Fibroblast of upper back skin (primary cell): ENCODE results near the gene OR2F2.
A peak's percentile ranks its signal among the peaks of the same experiment; 100 is the strongest.

Experiments
- DNase-seq: peaks from one replicate; pipeline ENCODE4 v3.0.0-alpha.2; 2013

The OR2F2 gene

GRCh38 chr7:143934526-143935325 is at the start of gene OR2F2:
OR2F2 (plus strand) TSS chr7:143935233; CDS start chr7:143935233, 0 bp downstream.
- DNase-seq, result peak; percentile 71

DNA sequence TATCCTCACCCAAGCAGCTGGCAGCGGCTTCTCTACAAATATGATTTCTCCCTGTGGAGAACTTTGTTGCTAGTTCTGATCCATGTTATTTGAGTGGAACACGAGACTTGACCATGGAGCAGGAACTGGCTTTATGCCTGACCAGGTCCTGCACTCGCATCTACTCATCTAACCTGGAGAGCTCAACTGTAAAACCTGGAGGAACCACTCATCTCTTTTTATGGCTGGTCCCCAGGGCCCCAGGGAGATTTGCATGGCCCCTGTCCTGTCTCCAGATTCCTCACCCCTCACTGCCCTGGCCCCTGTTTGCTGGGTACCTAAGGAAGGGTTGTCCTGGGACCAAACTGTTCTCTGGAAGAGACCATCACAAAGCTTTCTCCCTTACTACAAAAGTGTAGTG is 49.1 kb upstream of the OR2F2 start:
- no peak for DNase-seq

- DNase-seq, result no peak
Observed at GRCh38 chr7:143886826-143887477, 48.1 kb upstream of the OR2F2 start.

GRCh38 chr7:143889068-143889467 is 46.0 kb upstream of the OR2F2 start:
- DNase-seq, result no peak

GRCh38 chr7:143890558-143890957 is 44.5 kb upstream of the OR2F2 start:
- no peak for DNase-seq

GRCh38 chr7:143891457-143891856 is 43.6 kb upstream of the OR2F2 start:
- no peak for DNase-seq

GRCh38 chr7:143892527-143893300 is 42.3 kb upstream of the OR2F2 start:
- DNase-seq, result peak; percentile 35

- DNase-seq, result no peak
Observed at GRCh38 chr7:143896667-143897066, 38.4 kb upstream of the OR2F2 start.

DNA sequence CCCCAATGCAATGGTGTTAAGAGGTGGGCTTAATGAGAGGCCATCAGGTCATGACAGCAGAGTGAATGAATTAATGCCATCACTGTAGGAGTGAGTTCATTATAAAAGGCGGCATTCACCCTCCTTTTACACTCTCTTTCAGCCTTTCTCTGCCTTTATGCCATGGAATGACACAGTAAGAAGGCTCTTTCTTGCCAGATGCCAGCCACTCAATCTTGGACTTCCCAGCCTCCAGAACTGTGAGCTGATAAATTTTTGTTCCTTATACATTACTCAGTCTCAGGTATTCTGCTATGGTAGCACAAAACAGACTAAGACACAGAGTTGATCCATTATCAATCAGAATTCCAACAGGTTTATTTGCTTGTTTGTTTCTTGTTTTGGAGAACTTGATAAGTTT is 36.2 kb upstream of the OR2F2 start:
- DNase-seq, result no peak

DNA sequence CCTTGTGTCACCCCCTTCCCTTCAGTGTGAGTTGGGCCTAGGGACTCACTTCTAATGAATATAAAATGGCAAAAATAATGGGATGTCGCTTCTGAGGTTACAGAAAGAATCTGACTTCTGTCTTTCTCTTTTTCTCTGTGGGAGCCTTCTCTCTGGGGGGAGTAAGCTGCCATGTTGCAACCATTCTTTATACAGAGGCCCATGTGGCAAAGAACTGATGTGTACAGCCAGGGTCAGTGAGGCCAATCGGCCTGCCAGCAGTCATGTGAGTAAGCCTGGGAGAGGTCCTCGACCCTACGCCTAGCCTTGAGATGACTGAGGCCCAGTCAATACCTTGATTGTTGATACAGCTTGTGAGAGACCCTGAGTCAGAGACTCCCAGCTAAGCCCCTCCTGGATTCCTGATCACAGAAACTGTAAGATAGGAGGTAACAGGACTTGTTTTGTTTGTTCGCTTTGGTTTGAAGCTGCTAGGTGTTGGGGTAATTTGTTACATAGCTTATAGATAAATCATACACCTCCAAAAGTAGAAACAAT is 34.7 kb upstream of the OR2F2 start:
- no peak for DNase-seq

GRCh38 chr7:143901332-143901667 is 33.7 kb upstream of the OR2F2 start:
- peak; percentile 36 for DNase-seq

GRCh38 chr7:143901668-143902331 is 33.2 kb upstream of the OR2F2 start, which contains the start of gene TCAF1:
TCAF1 (minus strand) TSS chr7:143902176; CDS start chr7:143876608, 25,568 bp downstream.
- DNase-seq, result peak; percentile 94

- DNase-seq, result no peak
Observed at GRCh38 chr7:143902332-143902899, 32.6 kb upstream of the OR2F2 start.

- no peak for DNase-seq
Observed at GRCh38 chr7:143905509-143905908, 29.5 kb upstream of the OR2F2 start.

- DNase-seq, result no peak
Observed at GRCh38 chr7:143906151-143906550, 28.9 kb upstream of the OR2F2 start.

DNA sequence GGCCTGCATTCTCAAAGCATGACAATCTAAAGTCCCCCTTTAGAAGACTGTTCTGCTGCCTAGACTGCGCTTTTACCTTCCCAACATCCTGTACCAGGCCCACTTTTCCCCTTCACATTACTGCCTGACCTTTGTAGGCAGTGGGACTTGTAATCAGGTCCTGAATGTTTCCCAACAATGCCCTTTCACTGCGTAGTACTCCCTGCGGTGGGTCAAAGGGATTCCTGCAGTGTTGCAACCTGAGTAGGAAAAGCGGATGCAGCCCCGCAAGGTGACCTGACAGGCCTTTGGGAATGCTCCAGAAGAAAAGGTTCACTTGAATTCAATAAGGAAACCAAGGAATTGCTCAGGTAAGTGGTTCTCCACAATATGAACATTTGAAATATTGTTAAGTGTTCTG is 28.1 kb upstream of the OR2F2 start:
- no peak for DNase-seq

DNA sequence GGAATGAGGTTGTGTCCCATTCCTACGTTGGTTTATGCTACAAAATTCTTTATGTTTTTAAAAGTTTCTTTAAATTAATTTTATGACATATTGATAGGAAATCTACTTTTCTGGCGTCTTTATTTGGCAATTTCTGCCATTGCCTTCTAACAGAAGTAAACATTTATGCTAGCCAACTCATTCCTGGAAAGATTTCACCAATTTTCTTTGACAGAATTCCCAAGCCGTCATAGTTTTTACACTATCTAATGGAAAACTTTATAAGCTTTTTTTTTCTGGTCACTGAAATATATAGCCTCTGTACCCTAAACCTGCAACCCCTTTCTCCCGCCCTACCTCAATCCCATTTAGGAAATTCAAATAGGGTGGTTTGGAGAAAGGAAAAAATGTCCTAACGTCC is 26.9 kb upstream of the OR2F2 start:
- no peak for DNase-seq

- peak; percentile 31 for DNase-seq
Observed at GRCh38 chr7:143909863-143910262, 25.2 kb upstream of the OR2F2 start.

DNA sequence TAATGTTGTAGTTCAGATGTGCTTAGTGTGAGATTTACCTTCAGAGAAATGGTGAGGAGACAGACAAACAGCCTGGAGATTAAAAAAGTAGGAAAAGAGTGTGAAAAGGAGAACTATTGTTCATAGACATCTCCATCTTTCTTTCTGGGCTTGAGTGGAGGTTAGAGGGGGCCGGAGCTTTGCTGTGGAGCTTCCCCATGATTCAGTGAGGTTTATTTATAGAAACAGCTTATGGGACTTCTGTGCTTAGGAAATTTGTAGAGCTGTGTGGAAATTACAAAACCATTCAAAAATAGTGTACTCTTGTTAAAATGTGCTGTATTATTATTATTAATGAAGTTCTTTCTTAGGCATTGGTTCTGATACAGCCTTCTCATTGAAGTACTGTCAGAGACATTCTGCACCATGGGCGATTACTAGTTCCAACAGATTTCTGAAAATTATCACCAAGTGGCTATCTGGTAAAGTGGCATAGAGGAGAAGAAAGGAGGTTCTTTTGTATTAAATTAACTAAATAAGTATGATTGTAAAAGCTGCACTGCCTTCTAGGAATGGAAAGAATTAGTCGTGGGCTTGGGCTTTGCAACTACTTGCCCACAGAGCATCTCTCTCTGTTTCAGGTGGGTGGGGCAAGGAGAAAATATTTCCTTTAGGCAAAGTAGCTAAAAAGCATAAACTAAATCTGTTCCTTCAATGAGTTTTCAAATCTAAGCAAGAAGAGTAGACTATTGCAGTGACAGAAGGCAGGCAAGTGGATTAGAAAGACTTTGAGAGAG is 24.4 kb upstream of the OR2F2 start:
- no peak for DNase-seq

DNA sequence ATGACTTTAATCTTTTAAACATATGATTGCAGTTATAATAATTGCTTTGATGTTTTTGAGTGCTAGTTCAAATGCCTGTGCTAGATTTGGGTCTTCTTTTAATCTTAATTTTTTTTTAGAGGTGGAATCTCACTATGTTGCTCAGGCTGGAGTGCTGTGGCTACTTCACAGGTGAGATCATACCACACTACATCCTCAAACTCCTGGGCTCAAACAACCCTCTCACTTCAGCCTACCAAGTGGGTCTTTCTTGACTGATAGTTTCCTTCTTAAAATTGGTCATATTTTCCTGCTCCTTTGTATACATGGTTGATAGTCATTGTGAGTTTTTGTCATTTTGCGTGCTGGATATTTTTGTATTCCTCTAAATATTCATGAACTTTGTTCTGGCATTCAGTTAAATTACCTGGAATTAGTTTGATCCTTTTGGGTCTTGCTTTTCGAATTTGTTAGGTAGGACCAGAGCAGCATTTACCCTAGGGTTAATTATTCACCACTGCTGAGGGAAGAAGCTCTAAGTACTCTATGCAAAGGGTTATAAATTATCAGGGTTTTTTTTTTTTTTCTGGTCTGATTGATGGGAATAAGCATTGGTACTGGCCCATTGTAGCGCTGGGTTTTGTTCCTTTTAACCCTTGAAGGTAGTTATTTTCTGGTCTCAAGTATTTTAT is 21.0 kb upstream of the OR2F2 start:
- DNase-seq, result no peak
